ENCODE measurements around the gene SEMA6B. TPM values are rescaled to one million over a fixed set of nuclear protein-coding genes. Genes with fewer than 3 reads are reported as not detected.
A peak's percentile ranks its signal among the peaks of the same experiment; 100 is the strongest.

Gene SEMA6B
- total RNA-seq, 1 experiment from 2014 or later: 43.0 TPM

DNA sequence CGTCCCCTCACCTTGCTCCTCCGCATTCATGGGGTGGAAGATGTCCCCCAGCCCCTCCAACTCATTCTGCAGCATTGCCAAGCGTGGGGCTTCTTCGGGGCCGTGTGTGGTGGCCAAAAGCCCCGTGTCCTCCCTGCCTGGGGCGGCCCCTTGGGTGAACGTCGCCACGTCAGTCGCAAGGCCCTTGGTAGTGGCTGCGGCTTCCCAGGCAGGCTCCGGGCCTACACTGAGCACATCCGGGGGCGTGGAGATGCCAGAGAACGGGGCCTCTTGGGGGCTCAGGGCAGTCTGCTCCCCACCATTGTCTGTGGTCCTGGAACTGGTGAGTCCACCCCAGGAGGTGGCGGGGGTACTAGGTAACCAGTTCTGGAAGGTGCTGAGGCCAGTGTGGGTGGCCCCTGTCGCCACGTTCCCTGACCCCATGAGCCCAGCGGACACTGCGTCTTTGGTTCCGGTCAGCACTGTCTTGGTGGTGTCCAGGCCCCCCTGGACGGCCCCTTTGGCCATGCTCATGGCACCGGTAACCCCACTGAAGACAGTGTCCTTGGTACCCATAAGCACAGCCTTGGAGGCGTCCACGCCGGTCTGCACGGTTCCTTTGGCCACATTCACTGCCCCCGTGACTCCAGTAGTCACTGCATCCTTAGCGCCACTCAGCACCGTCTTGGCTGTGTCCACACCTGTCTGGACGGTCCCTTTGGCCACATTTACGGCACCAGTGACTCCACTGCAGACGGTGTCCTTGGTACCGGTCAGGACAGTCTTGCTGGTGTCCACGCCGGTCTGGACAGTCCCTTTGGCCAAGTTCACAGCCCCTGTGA, 48.8 kb downstream of the SEMA6B start:
- H3K36me3 ChIP-seq (replicated peaks; ENCODE audit: control insufficient read depth, insufficient read depth, low read length): no peaks in the 10 kb centered on the region; the same call in 1 of the 2 replicates
- no peak overlapping the region for H3K4me3 ChIP-seq (ENCODE audit: insufficient read depth, low read depth, low read length)
- H3K27me3 ChIP-seq (ENCODE audit: control insufficient read depth, insufficient read depth, low read length): peaks cover 9% of the 10 kb centered on the region
- DNase-seq: no peak

DNA sequence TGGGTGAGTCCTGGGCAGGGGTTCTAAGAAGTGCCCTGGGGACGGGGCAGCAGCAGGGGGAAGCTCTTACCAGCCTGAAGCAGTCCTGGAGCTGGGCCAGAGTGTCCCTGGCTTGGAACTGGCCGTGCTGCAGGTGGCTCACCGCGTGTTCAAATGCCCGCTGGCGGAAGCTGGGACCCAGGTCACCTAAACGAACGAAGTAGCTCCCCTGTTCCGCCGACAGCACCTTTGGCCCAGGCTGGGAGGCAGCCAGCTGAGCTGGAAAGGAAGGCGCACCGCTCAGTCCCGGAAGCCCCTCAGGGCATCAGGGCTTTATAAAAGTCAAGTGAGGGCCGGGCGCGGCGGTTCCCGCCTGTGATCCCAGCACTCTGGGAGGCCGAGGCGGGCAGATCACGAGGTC, 50.8 kb downstream of the SEMA6B start:
- peak; percentile 53 for DNase-seq
- Histone ChIP-seq H3K36me3 (replicated peaks; ENCODE audit: control insufficient read depth, insufficient read depth, low read length) (peaks cover 2% of the 10 kb centered on the region), H3K27me3 (ENCODE audit: control insufficient read depth, insufficient read depth, low read length) (peaks cover 7% of the 10 kb centered on the region), H3K4me3 (ENCODE audit: insufficient read depth, low read depth, low read length) (no peak overlapping the region)

DNA sequence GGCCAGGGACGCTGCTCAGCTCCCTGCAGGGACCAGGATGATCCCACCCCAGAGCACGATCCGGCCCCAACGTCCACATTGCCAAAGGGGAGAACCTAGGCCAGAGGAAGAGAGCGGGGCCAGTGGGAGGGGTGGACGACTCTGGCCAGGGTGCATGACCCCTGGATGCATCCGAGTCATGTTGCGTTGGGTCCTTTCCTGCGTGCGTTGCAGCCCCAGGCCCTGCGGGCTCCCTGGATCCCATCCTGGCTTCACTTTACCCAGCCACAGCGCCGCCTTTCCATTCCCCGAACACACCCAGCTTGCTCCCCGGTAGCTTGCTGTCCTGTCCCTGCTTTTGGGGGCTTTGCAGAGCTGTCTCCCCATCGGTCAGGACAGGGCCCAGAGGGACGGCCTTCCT, 51.7 kb downstream of the SEMA6B start:
- peaks cover 3% of the 10 kb centered on the region for H3K36me3 ChIP-seq (replicated peaks; ENCODE audit: control insufficient read depth, insufficient read depth, low read length)
- DNase-seq: peak; percentile 68
- no peak overlapping the region for H3K4me3 ChIP-seq (ENCODE audit: insufficient read depth, low read depth, low read length)
- H3K27me3 ChIP-seq (ENCODE audit: control insufficient read depth, insufficient read depth, low read length): peaks cover 5% of the 10 kb centered on the region

DNA sequence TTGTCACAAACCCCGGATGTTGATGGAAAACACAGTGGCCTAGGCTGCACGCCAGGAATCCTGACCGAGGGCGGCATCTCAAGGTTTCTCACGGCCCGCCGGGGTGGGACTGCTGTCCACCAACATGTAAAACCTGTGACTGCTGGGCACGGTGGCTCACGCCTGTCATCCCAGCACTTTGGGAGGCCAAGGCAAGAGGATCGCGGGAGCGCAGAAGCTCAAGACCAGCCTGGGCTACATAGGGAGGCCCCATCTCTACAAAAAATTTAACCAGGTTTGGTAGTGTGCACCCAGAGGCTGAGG, 52.4 kb downstream of the SEMA6B start:
- Histone ChIP-seq H3K36me3 (replicated peaks; ENCODE audit: control insufficient read depth, insufficient read depth, low read length) (peaks cover 4% of the 10 kb centered on the region), H3K27me3 (ENCODE audit: control insufficient read depth, insufficient read depth, low read length) (peaks cover 5% of the 10 kb centered on the region), H3K4me3 (ENCODE audit: insufficient read depth, low read depth, low read length) (no peak overlapping the region)
- DNase-seq: no peak

DNA sequence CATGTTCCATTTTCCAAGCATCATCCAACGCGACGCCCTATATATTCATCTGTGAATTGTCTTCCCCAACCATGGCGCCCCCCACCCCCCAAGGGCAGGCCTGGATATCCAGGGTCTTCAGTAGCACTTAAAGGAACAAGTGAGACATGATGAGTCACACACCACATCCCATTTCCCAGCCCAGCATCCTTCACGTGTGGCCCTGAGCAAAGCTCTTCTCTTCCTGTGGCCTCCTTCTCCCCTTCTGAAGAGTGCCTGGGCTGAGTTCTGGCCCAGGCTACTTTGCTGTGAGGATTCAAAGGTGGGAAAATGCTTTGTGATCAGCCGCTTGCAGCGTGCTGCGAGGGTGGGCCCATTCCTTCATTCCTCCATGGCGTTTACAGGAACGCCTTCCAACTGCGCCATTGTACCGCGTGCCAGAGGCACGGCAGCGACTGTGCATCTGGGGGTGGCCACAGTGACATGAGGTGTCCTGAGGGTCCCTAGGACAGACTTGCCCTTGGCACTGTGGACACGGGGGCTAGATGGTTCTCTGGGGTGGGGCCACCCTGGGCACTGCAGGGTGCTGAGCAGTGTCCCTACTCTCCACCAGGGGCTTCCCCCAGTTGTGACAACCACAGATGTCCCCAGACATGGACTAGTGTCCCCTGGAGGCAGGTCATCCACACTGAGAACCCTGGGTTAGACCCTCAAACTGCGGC, 52.9 kb downstream of the SEMA6B start:
- peaks cover 2% of the 10 kb centered on the region for H3K27me3 ChIP-seq (ENCODE audit: control insufficient read depth, insufficient read depth, low read length)
- DNase-seq: peak; percentile 47
- H3K36me3 ChIP-seq (replicated peaks; ENCODE audit: control insufficient read depth, insufficient read depth, low read length): peaks cover 4% of the 10 kb centered on the region
- H3K4me3 ChIP-seq (ENCODE audit: insufficient read depth, low read depth, low read length): no peak overlapping the region

DNA sequence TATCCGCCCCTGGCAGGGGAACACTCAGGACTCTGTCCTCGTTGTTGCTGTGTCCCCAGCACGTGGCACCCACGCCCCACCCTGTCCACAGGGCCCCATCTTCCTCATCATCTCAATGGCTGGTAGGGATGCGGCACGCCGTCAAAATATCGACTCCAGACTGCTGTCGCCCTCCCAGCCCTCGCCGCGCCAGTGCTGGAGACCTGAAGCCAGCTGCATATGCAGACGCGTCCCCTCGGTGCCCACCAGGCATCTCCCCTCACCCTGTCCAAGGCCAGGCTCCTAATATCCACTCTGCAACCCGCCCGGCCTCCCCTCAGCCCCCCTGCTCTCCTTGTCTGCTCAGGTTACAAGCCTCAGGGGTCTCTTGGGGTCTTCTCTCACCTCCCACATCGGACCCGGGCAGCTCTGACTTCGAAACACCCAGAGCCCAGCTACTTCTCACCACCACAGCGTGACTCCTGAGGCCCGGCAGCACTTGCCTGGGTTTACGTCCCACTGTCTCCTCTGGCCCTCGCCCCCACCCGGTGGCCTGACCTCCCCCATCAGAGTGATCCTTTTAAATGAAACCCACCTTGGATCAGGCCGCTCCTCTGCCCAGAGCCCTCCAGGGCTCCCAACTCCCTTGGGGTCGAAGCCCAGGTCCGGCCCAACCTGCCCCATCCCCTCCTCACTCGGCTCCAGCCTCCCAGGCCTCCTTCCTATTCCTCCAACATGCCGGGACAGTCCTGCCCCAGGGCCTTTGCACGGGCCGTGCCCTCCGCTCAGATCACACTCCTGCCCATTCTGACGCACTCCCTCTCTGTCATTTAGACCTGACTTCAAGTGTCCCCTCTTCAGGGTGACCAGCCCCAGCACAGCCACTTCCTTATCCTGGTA, 53.7 kb downstream of the SEMA6B start:
- H3K27me3 ChIP-seq (ENCODE audit: control insufficient read depth, insufficient read depth, low read length): peaks cover 2% of the 10 kb centered on the region
- H3K4me3 ChIP-seq (ENCODE audit: insufficient read depth, low read depth, low read length): no peak overlapping the region
- peak; percentile 53 for DNase-seq
- peaks cover 4% of the 10 kb centered on the region for H3K36me3 ChIP-seq (replicated peaks; ENCODE audit: control insufficient read depth, insufficient read depth, low read length)

DNA sequence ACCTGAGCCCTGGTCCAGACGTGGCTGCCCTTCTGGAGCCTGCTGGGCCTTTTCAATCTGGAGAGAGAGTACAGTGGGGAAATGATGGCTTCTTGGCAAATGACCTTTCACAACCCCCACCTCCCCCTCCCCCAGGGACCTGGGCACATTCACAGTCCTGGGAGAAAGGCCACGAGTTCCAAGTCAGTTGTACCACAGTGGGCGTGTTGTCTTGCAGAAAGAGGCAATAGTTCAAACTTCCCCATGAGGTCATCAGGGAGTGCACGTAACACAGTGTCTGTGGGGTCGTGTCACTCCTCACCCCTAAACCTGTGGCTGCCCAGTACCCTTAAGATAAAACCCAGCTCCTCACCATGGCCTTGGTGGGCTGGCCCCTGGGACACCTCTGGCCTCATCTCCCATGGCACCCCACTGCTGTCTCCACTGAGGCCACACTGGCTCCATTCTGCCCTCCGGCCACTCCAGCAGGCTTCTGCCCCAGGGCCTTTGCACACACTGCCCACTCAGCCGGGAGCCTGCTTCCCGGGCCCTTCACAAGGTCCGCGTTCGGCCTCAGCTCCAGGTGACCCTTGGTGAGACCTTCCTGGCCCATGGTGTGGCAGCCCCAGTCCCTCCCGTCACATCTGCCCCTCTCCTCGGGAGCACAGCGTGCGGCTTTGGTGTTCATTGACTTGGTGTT, 54.5 kb downstream of the SEMA6B start:
- peak; percentile 60 for DNase-seq

DNA sequence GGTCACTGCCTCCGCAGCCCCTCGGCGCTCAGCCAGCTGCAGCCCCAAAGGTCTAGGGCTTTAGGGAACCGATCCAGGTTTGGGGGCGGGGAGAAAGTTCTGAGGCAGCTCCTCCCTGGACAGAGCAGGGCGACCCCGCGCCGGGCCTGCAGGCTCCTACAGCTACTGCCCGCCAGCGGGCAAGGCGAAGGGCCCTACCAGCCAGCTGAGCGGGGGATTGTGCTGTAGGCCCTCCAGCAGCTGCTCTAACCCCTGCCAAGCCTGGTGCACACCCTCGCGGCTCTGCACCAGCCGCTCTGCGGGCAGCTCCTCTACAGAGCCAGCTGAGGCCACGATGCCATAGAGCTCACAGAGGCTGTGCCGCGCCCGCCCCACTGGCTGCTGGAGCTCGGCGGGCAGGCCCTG, 55.2 kb downstream of the SEMA6B start:
- Histone ChIP-seq H3K4me3 (ENCODE audit: insufficient read depth, low read depth, low read length) (no peak overlapping the region), H3K36me3 (replicated peaks; ENCODE audit: control insufficient read depth, insufficient read depth, low read length) (peaks cover 4% of the 10 kb centered on the region), H3K27me3 (ENCODE audit: control insufficient read depth, insufficient read depth, low read length) (0 out of 2 replicates have a peak, but pooled peaks cover 2% of the 10 kb centered on the region)
- peak; percentile 65 for DNase-seq

More for the DNA sequence above, 54.5 kb downstream of the SEMA6B start:
- H3K27me3 ChIP-seq (ENCODE audit: control insufficient read depth, insufficient read depth, low read length): peaks cover 2% of the 10 kb centered on the region; the same call in 1 of the 2 replicates
- no peak overlapping the region for H3K4me3 ChIP-seq (ENCODE audit: insufficient read depth, low read depth, low read length)
- peaks cover 4% of the 10 kb centered on the region for H3K36me3 ChIP-seq (replicated peaks; ENCODE audit: control insufficient read depth, insufficient read depth, low read length)

DNA sequence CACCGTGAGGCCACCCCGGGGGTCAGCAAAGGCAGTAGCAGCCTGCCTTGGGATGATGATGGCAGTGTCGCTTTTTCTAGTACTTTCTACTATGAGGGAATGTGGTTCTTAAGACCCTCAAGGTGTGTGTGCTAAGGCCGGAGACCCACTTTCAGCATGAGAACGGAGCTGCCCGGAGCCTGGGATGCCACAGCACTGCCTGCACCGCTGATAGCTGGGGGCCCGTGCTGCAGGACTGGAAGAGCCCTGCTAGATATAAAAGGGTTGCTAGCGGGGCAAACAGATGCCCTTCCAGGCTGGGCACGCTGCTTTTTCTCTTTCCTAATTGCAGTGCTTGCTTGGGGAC, 55.7 kb downstream of the SEMA6B start:
- Histone ChIP-seq H3K36me3 (replicated peaks; ENCODE audit: control insufficient read depth, insufficient read depth, low read length) (peaks cover 4% of the 10 kb centered on the region), H3K27me3 (ENCODE audit: control insufficient read depth, insufficient read depth, low read length) (0 out of 2 replicates have a peak, but pooled peaks cover 2% of the 10 kb centered on the region), H3K4me3 (ENCODE audit: insufficient read depth, low read depth, low read length) (no peak overlapping the region)
- DNase-seq: peak; percentile 53

DNA sequence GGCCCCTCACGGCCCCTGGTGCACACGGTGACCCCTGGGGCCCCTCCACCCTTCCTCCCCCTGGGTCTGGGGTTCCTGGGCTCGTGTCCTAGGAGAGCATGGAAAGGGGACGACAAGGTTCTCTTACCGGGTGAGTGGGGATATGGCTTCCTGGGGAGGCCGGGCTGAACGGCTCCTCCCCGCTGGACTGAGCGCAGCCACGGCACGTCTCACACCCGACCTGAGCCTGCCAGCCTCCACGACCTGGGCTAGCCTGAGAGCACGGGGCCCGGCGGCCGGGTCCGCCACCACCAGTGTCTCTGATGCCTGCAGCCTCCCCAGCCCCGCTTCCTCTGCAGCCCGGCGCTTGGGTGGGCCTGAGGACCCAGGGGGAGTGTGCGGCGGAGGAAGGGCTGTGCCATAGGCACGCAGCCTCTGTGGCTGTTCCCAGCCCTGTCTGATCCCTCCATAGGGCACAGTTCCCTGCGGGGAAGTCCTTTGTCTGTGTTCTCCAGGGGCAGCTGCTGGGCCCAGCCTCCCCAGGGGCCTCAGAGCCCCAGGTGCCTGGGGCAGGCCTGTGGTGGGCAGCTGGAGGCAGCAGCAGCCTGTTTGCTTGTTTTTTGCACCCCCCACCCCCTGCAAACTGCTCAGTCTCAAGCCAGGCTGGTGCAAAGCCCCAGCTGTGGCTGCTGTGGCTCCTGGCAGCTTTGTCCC, 56.2 kb downstream of the SEMA6B start:
- H3K36me3 ChIP-seq (replicated peaks; ENCODE audit: control insufficient read depth, insufficient read depth, low read length): peaks cover 4% of the 10 kb centered on the region
- no peaks in the 10 kb centered on the region for H3K27me3 ChIP-seq (ENCODE audit: control insufficient read depth, insufficient read depth, low read length)
- peak; percentile 67 for DNase-seq
- H3K4me3 ChIP-seq (ENCODE audit: insufficient read depth, low read depth, low read length): no peak overlapping the region

DNA sequence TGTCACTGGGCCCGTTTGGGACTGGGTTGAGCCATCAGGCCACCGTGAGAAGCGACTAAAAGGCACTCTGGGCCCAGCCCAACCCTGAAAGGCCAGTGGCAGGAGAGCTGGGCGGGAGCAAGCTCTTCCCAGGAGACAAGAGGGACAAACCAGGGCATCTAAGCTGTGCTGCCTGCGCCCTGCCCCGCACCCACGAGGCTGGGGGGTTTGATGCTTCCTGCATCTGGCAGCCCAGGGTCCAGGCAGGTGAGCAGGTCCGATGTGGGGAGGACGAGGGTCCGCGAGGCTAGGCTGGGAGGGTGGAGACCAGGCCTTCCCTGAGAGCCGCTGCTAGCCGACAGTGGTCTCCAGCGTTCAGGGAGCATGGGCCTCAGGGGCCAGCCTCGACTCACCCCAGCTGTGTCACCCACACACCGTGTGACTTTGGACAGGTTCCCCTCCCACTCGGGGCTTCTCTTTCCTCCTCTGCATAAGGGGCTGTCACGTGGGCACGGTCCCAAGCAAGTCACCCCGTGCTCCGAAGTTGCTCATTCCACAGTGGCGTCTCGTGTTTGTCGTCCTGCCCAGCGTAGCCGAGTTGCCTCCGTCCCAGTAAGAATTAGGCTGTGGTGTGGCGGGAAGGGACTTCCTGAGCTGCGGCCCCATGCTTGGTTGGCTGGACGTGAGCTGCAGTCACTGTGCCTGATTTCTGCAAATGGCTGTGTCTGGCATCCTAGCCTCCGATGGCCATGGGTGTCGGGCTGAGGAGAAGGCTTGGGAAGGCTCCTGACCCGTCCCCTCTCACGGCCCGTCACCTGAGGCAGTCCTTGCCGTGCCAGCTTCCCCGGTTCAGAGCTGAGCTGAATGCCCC, 57.0 kb downstream of the SEMA6B start:
- Histone ChIP-seq H3K27me3 (ENCODE audit: control insufficient read depth, insufficient read depth, low read length) (no peaks in the 10 kb centered on the region), H3K36me3 (replicated peaks; ENCODE audit: control insufficient read depth, insufficient read depth, low read length) (peaks cover 10% of the 10 kb centered on the region), H3K4me3 (ENCODE audit: insufficient read depth, low read depth, low read length) (no peak overlapping the region)
- DNase-seq: peak; percentile 56

DNA sequence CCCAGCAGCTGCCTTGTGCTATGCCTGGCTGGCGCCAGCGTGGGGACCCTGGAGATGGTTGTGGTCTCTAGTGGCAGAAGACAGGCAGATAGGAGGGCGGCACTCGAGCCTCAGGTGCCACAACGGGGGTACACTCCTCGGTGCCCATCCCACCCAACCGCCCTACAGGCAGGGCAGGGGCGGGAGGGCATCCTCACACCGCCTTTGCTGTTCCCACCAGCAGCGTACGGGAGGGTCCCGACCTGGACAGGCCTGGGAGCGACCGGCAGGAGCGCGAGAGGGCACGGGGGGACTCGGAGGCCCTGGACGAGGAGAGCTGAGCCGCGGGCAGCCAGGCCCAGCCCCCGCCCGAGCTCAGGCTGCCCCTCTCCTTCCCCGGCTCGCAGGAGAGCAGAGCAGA, 57.8 kb downstream of the SEMA6B start:
- Histone ChIP-seq H3K4me3 (ENCODE audit: insufficient read depth, low read depth, low read length) (no peak overlapping the region), H3K27me3 (ENCODE audit: control insufficient read depth, insufficient read depth, low read length) (no peaks in the 10 kb centered on the region), H3K36me3 (replicated peaks; ENCODE audit: control insufficient read depth, insufficient read depth, low read length) (peaks cover 11% of the 10 kb centered on the region)
- peak; percentile 60 for DNase-seq

All from H7 (cell line).